ENCODE measurements around the gene SIX1. TPM values are rescaled to one million over a fixed set of nuclear protein-coding genes. Genes with fewer than 3 reads are reported as not detected.

The SIX1 gene
- total RNA-seq = under 0.01 and 0.22 TPM in 2 replicates

GRCh38 chr14:60648934-60649874 is at the start of gene SIX1:
Gene SIX1, minus strand, starts transcription at chr14:60649477. Its CDS starts 288 bp downstream, at chr14:60649189.
- DNase-seq (ENCODE audit: low read depth in 2 of 2) = peak; percentile 87 to 95

GRCh38 chr14:60695327-60695726 is 46.0 kb upstream of the SIX1 start:
- no peak for DNase-seq (ENCODE audit: low read depth in 2 of 2)

- no peak for DNase-seq (ENCODE audit: low read depth in 2 of 2)
Observed at GRCh38 chr14:60691383-60692113, 42.3 kb upstream of the SIX1 start.

- no peak for DNase-seq (ENCODE audit: low read depth in 2 of 2)
Observed at GRCh38 chr14:60686865-60687264, 37.6 kb upstream of the SIX1 start.

- DNase-seq (ENCODE audit: low read depth in 2 of 2) = no peak
Observed at GRCh38 chr14:60684203-60684602, 34.9 kb upstream of the SIX1 start.

GRCh38 chr14:60681271-60681670 is 32.0 kb upstream of the SIX1 start:
- DNase-seq (ENCODE audit: low read depth in 2 of 2) = no peak

- no peak for DNase-seq (ENCODE audit: low read depth in 2 of 2)
Observed at GRCh38 chr14:60680511-60680910, 31.2 kb upstream of the SIX1 start.

- DNase-seq (ENCODE audit: low read depth in 2 of 2) = no peak
Observed at GRCh38 chr14:60679566-60680258, 30.4 kb upstream of the SIX1 start.

GRCh38 chr14:60677701-60678100 is 28.4 kb upstream of the SIX1 start:
- no peak for DNase-seq (ENCODE audit: low read depth in 2 of 2)

GRCh38 chr14:60670989-60671388 is 21.7 kb upstream of the SIX1 start:
- DNase-seq (ENCODE audit: low read depth in 2 of 2) = no peak

- no peak for DNase-seq (ENCODE audit: low read depth in 2 of 2)
Observed at GRCh38 chr14:60668431-60669112, 19.3 kb upstream of the SIX1 start.

- DNase-seq (ENCODE audit: low read depth in 2 of 2) = no peak
Observed at GRCh38 chr14:60665177-60665550, 15.9 kb upstream of the SIX1 start.

GRCh38 chr14:60662982-60663381 is 13.7 kb upstream of the SIX1 start:
- no peak for DNase-seq (ENCODE audit: low read depth in 2 of 2)

- no peak for DNase-seq (ENCODE audit: low read depth in 2 of 2)
Observed at GRCh38 chr14:60661721-60662120, 12.4 kb upstream of the SIX1 start.

GRCh38 chr14:60658909-60659585 is 9.8 kb upstream of the SIX1 start:
- DNase-seq (ENCODE audit: low read depth in 2 of 2) = no peak

GRCh38 chr14:60658211-60658690 is 9.0 kb upstream of the SIX1 start:
- DNase-seq (ENCODE audit: low read depth in 2 of 2) = no peak

- DNase-seq (ENCODE audit: low read depth in 2 of 2) = no peak
Observed at GRCh38 chr14:60657456-60658210, 8.4 kb upstream of the SIX1 start.

- peak; percentile 40 to 75 for DNase-seq (ENCODE audit: low read depth in 2 of 2)
Observed at GRCh38 chr14:60656686-60657455, 7.6 kb upstream of the SIX1 start.
